Esophagus squamous epithelium (tissue), 5 donors: ENCODE results near the gene TFCP2. TPM values are rescaled to one million over a fixed set of nuclear protein-coding genes. Genes with fewer than 3 reads are reported as not detected.

ENCODE experiments used
- DNase-seq: peaks from one replicate; lab custom pipeline; 2025; lab: John Stamatoyannopoulos, UW
- H3K27ac ChIP-seq, 4 donors: fragments of 200-600 bp; sonication (generic); one replicate each; pipeline ENCODE4 v1.5.1; 2016 to 2019; ENCODE audit warnings: mild to moderate bottlenecking in 1 of 4
- H3K27me3 ChIP-seq, 4 donors: fragments of 200-600 bp; sonication (generic); 1 replicate in 3 of 4; 2 replicates in 1 of 4; pipeline versions ENCODE4 v1.5.1 to v1.6.0; 2017 to 2021; ENCODE audit warnings: antibody characterized with exemption in 1 of 4
- H3K36me3 ChIP-seq, 3 donors: fragments of 200-600 bp; sonication (generic); one replicate each; pipeline ENCODE4 v1.5.1; 2016 to 2019
- H3K4me1 ChIP-seq, 3 donors: fragments of 200-600 bp; sonication (generic); one replicate each; pipeline ENCODE4 v1.5.1; 2017 to 2019
- H3K4me3 ChIP-seq, 4 donors: fragments of 200-600 bp; sonication (generic); 1 replicate in 3 of 4; 2 replicates in 1 of 4; pipeline ENCODE4 v1.5.1; 2016 to 2019; ENCODE audit warnings: mild to moderate bottlenecking in 2 of 4, moderate library complexity in 1 of 4
- H3K9me3 ChIP-seq, 3 donors: fragments of 200-600 bp; sonication (generic); one replicate each; pipeline ENCODE4 v1.5.1; 2016 to 2019
- CTCF ChIP-seq, 6 experiments: fragments of 450-650 bp in 4 of 6; fragments of 200-600 bp in 2 of 6; sonication (generic) in 2 of 6; IDR thresholded peaks; one replicate each; pipeline ENCODE4 v1.5.1; 2016 to 2019; ENCODE audit warnings: antibody characterized with exemption in 6 of 6, mild to moderate bottlenecking in 4 of 6, moderate library complexity in 4 of 6
- POLR2A ChIP-seq, 4 donors: fragments of 450-650 bp; IDR thresholded peaks; one replicate each; pipeline ENCODE4 v1.6.1; 2017; ENCODE audit warnings: antibody characterized with exemption in 4 of 4, mild to moderate bottlenecking in 4 of 4, moderate library complexity in 3 of 4
- WGBS, 2 donors: methylation state at CpG; one replicate each; pipeline ENCODE4 v1.1.5; 2018; 5-methylcytosine and 5-hydroxymethylcytosine counted together
- intact Hi-C: fragments of 100-400 bp; cut with DNase I; formaldehyde crosslinking; loops from one replicate; pipeline ENCODE4 v1.15.0; 2022
- total RNA-seq, 4 donors: library from RNA; depleted of rRNA; stranded (reverse); fragments of >200 nt; gene quantifications; one replicate each; pipeline ENCODE4 v1.1.0, GENCODE V29; 2016
- donor health status: DM: yes; HTN: yes; CAD: no.

The TFCP2 gene
- total RNA-seq, 4 donors from 2014 or later: 10.8 to 12.0 (median 11.7) TPM

GRCh38 chr12:51076236-51076930 is 96.6 kb downstream of the TFCP2 start:
- Histone ChIP-seq H3K4me1 (peaks cover 0 to 29% (median 3%) of the 10 kb centered on the region in 3 donors), H3K27me3 (no peaks in the 10 kb centered on the region), H3K9me3 (no peaks in the 10 kb centered on the region), H3K36me3 (peaks cover 0 to 44% (median 19%) of the 10 kb centered on the region in 3 donors), H3K27ac (no peak overlapping the region), H3K4me3 (no peak overlapping the region)
- no peak for DNase-seq
- TF ChIP-seq POLR2A (IDR thresholded peaks at IDR 0.05) (no peak), CTCF (IDR thresholded peaks at IDR 0.05) (no peak)
- 87 to 89% methylated on average over 10 of the region's 10 CpGs for WGBS, 2 donors
- intact Hi-C loops: no loop called here

- WGBS, 2 donors: 98 to 100% methylated on average over 4 to 5 of the region's 5 CpGs
- Histone ChIP-seq H3K4me3 (no peak overlapping the region), H3K27me3 (no peaks in the 10 kb centered on the region), H3K36me3 (peaks cover 0 to 54% (median 19%) of the 10 kb centered on the region in 3 donors), H3K9me3 (no peaks in the 10 kb centered on the region), H3K27ac (no peak overlapping the region), H3K4me1 (peaks cover 0 to 28% (median 3%) of the 10 kb centered on the region in 3 donors)
- DNase-seq: no peak
- intact Hi-C loops: no loop called here
- no peak for TF ChIP-seq CTCF (IDR thresholded peaks at IDR 0.05)
- no peak for TF ChIP-seq POLR2A (IDR thresholded peaks at IDR 0.05)
Measured at GRCh38 chr12:51075390-51075789, 97.5 kb downstream of the TFCP2 start.

GRCh38 chr12:51071663-51072062 is 101.3 kb downstream of the TFCP2 start:
- WGBS, 2 donors: 83 to 90% methylated on average over 2 of the region's 2 CpGs
- DNase-seq: no peak

GRCh38 chr12:51070004-51070403 is 102.9 kb downstream of the TFCP2 start:
- DNase-seq: no peak
- no peaks in the 10 kb centered on the region for H3K4me1 ChIP-seq
- WGBS, 2 donors: 68 to 81% methylated on average over 2 to 3 of the region's 3 CpGs
- H3K4me3 ChIP-seq: no peak overlapping the region
- intact Hi-C loops: no loop called here
- TF ChIP-seq CTCF (IDR thresholded peaks at IDR 0.05): no peak
- no peak for TF ChIP-seq POLR2A (IDR thresholded peaks at IDR 0.05)
- no peaks in the 10 kb centered on the region for H3K27me3 ChIP-seq
- peaks cover 10 to 100% (median 42%) of the 10 kb centered on the region in 3 donors for H3K36me3 ChIP-seq
- no peak overlapping the region for H3K27ac ChIP-seq
- no peaks in the 10 kb centered on the region for H3K9me3 ChIP-seq

More at GRCh38 chr12:51071663-51072062, 101.3 kb downstream of the TFCP2 start:
- Histone ChIP-seq H3K36me3 (peaks cover 8 to 91% (median 32%) of the 10 kb centered on the region in 3 donors), H3K27ac (no peak overlapping the region), H3K9me3 (no peaks in the 10 kb centered on the region), H3K4me3 (no peak overlapping the region), H3K27me3 (no peaks in the 10 kb centered on the region), H3K4me1 (peaks cover 0 to 15% (median 0%) of the 10 kb centered on the region in 3 donors)
- TF ChIP-seq POLR2A (IDR thresholded peaks at IDR 0.05): no peak
- no peak for TF ChIP-seq CTCF (IDR thresholded peaks at IDR 0.05)
- intact Hi-C loops: no loop called here

GRCh38 chr12:51067771-51068170 is 105.2 kb downstream of the TFCP2 start:
- Histone ChIP-seq H3K27me3 (no peaks in the 10 kb centered on the region), H3K36me3 (peaks cover 19 to 100% (median 44%) of the 10 kb centered on the region in 3 donors), H3K27ac (no peak overlapping the region), H3K4me1 (no peaks in the 10 kb centered on the region), H3K9me3 (no peaks in the 10 kb centered on the region), H3K4me3 (no peak overlapping the region)
- intact Hi-C loops: no loop called here
- TF ChIP-seq CTCF (IDR thresholded peaks at IDR 0.05) (no peak), POLR2A (IDR thresholded peaks at IDR 0.05) (no peak)
- 71 to 72% methylated on average over 4 to 6 of the region's 7 CpGs for WGBS, 2 donors
- no peak for DNase-seq
